ENCODE data around the gene INPP1.

DNA sequence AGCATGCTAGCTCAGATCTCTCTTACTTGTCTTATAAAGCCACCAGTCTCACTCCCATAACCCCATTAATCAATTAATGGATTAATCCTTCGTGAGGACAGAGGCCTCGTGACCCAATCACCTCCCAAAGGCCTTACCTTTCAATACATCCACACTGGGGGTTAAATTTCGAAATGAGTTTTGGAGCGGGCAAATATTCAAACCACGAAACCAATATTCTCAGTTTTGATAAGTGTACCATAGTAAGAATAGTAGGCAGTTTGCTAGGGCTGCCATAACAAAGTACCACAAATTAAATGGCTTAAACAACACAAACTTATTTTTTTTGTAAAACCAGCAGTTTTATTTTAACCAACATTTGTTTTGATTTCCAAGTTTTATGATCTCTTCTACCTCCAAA is 39.0 kb upstream of the INPP1 start:
- TF ChIP-seq CTCF (conservative IDR thresholded peaks at IDR 0.05; ENCODE audit: low read length) (no peak), EZH2phosphoT487 (IDR thresholded peaks at IDR 0.05; ENCODE audit: borderline replicate concordance, low read depth, low read length) (no peak)

Measured in OCI-LY7 (cell line).